DMS79 (cell line): ENCODE measurements around the gene CACNA1G.

ENCODE experiments used
- DNase-seq: peaks from one replicate; lab custom pipeline; 2025; lab: John Stamatoyannopoulos, UW

CACNA1G gene

DNA sequence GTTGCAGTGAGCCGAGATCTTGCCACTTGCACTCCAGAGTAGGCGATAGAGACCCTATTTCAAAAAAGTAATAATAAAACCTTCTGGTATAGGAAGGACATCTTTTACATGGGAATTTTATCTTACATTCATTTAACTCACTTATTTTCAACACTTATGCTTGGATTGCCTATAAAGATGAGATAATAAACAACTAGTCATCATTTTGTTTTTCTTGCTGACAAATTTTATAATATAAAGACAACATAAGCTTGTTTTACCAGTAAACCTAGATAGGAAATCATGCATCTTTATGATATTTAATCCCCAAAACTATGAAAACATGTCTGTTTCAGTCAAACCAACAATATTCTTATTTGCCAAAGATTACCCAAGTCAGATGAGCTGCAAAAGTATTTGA lies 91.1 kb downstream of the CACNA1G start:
- DNase-seq, result no peak

DNA sequence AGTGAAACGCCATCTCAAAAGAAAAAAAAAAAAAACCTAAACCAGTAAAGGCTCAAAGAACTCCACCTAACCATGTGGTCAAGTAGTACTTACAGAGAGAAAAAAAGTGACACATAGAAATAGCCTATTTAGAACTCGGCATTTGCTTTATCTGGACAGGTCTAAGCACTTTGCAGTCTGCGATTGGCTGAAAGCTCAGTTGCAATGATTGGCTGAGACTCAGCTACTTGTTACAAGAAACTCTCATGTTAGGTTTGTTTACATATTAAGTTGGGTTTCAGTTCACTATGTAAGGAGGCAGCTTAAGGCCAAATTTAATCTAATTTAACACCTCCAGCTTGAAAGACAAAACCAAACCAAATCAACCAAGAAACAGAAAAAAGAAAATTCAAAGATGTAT lies 93.2 kb downstream of the CACNA1G start:
- DNase-seq, result no peak

DNA sequence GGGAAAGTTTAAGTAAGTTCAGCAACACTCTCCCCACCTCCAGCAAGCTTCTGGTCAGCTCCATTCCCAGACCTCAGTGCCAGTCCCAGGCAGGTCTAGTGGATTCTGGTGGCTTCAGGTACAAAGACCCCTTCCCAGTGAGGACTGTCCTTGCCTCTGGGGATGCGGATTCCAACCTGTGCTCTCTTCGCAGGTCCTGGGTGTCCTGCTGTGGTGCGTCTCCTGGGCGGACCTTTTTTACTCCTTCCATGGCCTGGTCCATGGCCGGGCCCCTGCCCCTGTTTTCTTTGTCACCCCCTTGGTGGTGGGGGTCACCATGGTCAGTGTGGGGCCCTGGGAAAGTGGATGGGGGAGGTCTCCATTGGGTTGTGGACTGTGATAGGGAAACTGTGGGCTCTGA lies 96.0 kb downstream of the CACNA1G start:
- no peak for DNase-seq

DNA sequence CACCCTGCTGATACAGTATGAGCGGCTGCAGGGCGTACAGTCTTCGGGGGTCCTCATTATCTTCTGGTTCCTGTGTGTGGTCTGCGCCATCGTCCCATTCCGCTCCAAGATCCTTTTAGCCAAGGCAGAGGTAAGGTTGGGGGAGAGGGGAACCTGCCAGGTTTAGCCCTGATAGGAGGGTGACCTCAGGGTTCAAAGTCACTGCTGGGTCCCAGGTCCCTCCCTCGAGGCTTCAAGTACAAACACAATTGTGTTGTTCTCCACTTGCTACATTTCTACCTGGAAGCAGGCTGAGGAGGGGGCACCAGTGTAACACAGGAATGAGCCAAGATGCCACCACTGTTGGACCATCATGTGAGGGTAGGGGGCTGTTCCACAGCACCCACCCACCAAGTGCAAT lies 96.5 kb downstream of the CACNA1G start:
- no peak for DNase-seq

DNA sequence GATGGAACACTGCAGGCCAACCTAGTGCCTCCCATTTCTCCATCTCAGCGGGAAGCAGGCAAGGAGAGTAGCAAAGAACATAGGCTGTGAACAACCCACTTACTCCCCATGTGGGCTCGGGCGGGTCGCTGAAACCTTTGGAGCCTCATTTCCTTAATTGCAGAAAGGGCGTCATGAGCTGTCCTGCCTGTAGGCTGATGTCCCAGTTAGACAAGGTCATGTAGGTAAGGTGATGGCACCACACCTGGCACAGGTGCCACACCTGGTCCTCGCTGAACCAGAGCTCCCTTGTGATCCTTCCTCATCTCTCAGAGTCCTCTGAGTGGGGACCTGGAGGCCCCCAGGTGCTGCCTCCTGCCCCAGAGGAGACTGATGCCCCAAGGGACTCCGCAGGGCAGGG lies 97.1 kb downstream of the CACNA1G start:
- DNase-seq, result no peak

DNA sequence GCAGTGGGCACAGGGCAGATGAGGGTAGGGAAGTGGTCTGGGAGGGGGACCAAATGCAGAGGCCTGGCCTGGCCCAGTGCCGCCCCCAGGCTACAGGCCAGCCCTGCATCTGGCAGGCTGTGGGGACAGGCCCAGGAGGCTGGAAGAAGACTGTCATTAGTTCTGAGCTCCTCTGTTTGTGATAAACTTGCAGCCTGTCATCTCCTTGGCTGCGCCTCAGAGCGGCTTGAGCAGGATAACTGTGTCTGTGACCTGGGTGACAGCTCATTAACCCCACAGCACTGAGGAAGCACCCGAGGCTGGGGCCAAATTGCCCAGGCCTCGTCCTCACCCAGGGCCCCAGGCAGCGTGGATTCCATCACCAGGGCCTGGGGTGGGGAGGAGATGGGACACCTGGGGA lies 98.1 kb downstream of the CACNA1G start:
- DNase-seq, result no peak

DNA sequence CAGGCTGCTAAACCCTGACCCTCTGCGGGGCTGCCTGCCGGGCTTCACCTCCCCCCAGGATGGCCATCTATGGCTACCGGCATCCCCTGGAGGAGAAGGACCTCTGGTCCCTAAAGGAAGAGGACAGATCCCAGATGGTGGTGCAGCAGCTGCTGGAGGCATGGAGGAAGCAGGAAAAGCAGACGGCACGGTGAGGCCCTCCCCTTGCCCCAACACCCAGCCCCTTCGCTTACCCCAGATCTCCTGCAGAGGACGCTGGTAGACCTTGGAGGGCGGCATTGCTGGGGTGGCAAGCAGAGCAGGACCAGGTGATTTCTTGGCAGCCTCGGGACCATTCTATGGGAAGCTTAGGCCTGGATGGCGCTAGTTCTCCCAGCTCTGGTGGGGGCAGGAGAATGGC lies 98.7 kb downstream of the CACNA1G start:
- no peak for DNase-seq

DNA sequence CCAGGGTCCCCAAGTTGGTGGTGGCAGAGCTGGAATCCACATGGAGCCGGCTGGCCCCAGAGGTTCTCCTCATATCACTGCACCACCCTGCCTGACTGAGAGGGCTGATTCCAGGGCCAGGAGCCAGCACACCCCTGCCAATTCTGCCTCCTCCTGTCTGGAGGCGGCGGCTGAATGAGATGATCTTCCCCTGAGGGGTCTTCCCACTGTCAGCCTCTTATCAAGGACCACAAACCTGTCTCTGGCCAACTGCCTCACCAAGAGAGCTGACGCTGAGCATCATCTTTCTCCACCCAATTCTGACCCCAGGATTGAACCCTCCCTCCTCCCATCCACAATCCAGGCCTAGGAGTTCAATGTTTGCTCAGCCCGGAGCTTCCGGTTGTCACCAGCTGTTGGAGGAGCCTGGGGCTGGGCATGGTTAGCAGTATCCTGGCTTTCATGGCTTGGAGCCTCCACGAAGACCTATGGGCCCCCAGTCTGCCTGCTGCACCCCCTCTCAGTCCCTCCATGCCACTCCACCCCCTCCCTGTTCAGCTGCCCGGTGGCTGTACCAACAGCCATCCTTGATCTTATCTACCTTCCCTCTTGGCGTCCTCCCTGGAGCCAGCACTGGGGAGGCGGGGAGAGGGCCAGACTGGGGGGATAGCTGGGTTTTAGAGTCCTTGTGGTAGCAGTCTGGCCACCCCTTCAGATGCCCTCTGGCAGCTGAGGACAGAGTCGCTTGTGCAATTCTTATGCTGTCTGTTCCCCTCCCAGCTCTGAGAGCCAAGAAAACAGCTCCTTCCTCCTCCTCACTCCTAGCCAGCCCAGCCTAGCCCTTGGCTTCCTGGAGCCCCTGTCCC lies 99.7 kb downstream of the CACNA1G start:
- no peak for DNase-seq

DNA sequence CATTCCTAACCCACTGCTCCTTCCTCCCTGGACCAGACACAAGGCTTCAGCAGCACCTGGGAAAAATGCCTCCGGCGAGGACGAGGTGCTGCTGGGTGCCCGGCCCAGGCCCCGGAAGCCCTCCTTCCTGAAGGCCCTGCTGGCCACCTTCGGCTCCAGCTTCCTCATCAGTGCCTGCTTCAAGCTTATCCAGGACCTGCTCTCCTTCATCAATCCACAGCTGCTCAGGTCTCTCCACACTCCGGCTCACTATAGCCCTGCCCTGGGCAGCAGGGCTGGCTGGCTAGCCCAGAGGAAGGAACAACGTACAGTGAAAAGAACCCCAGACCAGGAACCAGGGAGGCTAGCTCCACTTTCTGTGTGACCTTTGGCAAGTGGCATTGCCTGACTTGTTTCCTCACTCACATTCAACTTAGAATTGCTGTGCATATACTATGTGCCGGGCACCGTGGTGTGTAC lies 100.4 kb downstream of the CACNA1G start:
- DNase-seq, result no peak

DNA sequence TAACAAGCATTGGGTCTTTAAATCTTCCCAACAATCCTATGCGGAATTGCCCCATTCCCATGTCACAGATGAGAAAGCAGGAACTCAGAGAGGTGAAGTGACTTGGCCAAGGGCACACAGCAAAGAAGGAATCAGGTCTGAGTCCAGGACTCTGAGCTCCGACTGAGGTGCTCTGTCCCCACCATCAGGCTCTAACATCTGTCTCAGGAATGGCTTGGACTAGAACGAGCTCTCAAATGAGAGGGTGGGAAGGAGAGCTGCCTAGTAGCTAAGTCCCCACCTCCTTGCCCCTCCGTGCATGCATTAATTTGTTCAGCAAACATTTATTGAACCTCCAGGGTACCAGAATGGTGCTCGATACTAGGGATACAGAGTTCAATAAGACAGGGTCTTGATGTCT lies 100.8 kb downstream of the CACNA1G start:
- peak; percentile 34 for DNase-seq

DNA sequence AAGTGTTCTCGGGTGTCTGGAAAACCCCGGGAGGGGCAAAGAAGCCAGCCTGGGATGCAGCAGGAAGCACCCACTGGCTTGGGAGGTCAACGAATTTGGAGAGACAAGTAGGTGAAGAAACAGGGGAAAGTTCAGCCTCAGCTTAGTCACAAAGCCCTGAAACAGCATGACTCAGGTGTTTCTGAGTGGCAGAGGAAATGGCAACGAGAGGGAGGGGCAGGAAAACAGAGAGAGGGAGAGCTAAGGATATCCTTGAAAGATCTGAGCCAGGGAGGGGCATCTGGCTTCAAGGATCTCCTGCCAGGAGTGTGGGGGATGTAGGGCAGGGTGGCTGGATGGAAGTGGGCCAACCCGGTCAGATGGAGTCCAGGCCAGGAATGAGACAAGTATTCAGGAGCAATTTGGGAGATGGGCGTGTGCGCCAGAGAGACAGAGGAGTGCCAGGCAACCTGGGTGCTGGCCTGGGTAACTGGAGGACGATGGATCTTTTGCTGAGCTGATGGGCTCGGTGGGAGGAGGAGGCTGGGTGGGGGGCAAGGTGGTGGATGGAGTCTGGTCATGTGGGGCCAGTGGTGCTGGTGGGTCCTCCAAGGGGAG lies 101.4 kb downstream of the CACNA1G start:
- DNase-seq, result peak; percentile 84

DNA sequence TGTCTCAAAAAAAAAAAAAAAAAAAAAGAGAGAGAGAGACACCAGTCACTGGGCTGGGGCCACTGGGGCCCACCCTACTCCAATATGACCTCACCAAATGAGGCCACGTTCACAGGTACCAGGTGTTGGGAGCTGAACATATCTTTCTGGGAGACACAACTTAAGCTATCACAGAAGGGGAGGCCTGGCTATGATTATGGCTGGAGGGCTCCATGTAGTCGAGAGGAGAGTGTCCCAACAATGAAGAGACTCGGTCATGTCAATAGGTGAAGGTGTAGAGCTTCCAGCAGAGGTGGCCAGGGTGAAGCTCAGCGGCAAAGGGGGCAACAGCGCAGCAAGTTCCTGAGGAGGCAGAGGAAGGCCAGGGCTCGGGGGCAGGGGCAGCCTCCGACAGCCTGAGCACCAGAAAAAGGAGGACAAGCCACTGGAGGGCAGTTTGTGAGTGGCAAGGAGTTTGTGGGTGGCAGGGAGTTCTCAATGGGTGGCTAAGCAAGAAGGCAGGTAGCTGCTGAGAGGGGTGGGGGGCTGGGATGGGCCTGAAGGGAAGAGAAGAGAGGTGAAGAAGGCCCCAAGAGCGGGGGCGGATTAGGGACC lies 102.2 kb downstream of the CACNA1G start:
- no peak for DNase-seq

DNA sequence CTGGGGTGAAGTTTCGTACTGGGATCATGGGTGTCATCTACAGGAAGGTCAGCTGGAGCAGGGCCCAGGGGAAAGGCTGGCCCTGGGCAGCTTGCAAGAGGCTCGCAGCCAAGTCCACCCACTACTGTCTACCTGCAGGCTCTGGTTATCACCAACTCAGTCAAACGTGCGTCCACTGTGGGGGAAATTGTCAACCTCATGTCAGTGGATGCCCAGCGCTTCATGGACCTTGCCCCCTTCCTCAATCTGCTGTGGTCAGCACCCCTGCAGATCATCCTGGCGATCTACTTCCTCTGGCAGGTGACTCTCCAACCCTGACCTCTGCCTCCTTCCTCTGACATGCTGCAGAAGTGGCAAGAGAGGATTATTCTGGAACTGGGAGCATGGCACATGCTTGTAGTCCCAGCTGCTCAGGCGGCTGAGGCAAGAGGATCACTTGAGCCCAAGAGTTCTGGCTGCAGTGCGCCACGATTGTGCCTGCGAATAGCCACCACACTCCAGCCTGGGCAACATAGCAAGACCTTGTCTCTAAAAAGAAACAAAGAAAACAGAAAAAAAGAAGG lies 103.4 kb downstream of the CACNA1G start:
- DNase-seq, result no peak

DNA sequence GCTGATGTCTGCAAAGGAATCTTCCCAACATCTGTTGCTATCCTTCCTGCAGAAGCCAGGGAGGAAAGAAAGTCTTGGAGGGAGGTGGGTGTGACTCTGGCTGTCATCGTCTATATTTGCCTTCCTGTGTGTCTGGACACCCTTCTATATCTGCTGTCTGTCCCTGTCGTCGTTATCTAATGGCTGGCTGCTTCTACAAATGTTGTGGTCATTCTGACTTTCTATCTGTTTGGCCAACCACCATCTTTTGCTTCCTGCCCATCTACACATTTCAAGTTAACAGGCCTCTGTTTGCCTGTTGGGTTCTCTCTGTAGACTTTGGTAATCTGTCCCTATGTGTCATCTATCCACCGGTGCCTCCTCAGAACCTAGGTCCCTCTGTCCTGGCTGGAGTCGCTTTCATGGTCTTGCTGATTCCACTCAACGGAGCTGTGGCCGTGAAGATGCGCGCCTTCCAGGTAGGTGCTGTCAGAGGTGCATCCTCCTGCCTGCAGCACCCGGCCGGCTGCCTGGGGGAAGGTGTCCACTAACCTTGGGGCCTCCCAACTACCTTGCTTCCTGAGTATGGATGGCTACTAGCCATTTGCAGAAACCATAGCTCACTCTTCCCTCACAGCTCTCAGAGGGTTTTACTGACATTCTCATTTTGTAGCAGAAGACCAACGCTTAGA lies 104.4 kb downstream of the CACNA1G start:
- DNase-seq, result no peak

DNA sequence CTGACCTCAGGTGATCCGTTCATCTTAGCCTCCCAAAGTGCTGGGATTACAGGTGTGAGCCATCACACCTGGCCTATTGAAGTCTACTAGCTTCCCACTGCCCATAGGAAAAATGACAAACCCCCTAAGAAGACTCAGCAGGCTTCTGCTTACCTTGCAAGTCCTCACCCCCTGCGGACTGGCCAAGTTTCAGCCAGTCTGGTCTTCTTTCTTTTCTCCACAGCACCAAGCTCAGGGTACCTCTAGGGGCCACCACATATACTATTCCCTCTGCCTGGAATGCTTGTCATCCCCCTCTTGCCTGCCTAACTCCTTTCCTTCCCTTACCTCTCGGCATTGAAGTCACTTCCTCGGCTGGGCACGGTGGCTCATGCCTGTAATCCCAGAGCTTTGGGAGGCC lies 105.3 kb downstream of the CACNA1G start:
- no peak for DNase-seq

DNA sequence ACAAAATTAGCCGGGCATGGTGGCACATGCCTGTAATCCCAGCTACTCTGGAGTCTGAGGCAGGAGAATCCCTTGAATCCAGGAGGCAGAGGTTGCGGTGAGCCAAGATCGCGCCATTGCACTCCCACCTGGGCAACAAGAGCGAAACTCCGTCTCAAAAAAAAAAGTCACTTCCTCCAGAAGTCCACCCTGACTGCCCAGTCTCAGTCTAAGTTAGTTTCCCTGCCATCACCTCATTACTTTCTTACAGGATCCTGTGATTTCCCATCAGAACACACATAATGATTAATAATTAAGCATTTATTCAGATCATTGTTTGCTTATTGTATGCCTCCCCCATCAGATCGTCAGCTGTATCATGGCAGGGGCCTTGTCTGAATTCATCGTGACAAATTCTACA lies 105.8 kb downstream of the CACNA1G start:
- no peak for DNase-seq

DNA sequence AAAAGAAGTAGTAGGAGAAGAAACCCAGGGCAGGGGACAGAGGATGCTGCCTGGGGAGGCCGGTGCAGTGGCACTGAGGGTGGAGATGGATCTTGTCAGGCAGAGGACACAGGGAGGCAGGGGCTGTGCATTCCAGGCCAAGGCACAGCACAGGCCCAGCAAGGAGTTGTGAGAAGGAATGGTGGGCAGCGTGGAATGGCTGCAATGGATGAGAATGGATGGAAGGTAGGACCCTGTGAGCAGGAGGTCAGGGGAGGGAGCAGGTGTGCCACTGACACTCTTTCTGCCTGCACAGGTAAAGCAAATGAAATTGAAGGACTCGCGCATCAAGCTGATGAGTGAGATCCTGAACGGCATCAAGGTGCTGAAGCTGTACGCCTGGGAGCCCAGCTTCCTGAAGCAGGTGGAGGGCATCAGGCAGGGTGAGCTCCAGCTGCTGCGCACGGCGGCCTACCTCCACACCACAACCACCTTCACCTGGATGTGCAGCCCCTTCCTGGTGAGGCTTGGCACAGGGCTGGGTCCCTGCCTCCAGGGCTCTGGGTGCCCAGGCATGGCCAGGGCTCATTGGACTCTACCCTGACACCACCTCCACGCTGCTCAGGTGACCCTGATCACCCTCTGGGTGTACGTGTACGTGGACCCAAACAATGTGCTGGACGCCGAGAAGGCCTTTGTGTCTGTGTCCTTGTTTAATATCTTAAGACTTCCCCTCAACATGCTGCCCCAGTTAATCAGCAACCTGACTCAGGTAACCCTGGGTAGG lies 106.9 kb downstream of the CACNA1G start:
- no peak for DNase-seq

DNA sequence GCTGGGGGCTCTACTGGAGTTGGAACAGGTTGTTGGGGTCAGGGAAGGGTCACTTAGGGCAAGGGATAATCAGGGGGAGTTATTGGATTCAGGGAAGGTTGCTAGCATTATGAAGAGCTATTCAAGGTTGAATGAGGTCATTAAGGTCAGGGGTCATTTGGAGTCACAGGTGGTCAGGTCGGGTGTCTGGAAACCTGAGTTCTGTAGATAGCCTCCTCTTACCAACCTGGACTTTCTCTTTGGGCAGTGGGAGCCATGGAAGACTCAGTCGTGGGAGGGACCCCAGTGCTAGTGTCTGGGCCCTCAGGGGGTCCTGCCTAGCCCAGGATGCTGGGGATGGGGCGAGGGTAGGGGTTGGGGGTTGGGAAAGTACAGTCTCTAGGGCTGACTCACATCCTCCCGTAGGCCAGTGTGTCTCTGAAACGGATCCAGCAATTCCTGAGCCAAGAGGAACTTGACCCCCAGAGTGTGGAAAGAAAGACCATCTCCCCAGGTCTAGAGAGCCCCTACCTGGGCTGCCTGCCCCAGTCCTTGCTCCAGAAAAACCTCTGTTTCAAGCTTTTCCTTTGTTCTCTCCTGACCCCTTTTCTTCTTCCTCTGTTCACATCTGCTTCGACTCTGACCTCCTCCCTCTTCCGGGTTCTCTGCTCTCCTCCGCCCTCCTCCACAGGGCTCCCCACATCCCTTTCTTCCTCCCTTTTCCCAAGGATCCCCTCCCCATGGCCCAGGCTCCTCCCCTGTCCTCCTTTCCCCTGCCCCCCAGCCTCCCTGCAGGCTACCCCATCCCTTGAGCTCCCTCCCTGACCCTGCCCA lies 107.7 kb downstream of the CACNA1G start:
- DNase-seq, result no peak

DNA sequence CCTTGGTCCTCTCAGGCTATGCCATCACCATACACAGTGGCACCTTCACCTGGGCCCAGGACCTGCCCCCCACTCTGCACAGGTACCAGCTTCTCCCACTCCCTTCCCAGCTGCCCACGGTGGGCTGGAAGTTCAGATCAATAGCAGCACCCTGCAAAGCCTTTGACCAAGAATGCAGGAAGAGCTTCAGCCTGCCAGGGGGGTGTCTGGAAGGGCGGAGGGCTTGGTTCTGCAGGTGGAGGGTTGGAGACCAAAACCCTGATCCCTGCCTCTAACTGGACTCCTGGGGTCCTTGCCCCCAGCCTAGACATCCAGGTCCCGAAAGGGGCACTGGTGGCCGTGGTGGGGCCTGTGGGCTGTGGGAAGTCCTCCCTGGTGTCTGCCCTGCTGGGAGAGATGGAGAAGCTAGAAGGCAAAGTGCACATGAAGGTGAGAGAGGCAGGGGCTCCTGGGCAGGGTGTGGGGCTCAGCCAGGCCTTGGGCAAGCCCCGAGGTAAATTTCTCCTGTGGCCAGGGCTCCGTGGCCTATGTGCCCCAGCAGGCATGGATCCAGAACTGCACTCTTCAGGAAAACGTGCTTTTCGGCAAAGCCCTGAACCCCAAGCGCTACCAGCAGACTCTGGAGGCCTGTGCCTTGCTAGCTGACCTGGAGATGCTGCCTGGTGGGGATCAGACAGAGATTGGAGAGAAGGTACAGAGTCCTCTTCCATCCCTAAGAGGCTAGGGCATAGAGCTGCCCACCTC lies 108.5 kb downstream of the CACNA1G start:
- DNase-seq, result no peak

DNA sequence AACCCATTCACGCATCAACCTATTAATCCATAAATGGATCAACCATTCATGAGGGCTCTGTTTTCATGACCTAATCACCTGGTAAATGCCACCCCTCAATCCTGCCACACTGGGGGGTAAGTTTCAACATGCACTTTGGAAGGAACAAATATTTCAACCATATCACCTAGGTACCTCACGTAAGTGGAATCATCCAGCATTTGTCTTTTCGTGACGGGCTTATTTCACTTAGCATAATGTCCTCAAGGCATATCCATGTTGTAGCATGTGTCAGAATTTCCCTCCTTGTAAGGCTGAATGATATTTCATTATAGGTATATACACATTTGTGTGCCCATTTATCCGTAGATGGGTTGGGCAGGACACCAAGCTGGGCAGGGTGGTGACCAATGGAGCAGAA lies 111.6 kb downstream of the CACNA1G start:
- no peak for DNase-seq
